SKM-1 (cell line): Measurements from ENCODE around the gene NT5DC2.
A peak's percentile ranks its signal among the peaks of the same experiment; 100 is the strongest.
"Not testable (repeated sequence)": the region's sequence is repeated elsewhere in the genome, so short reads cannot be mapped to it uniquely, and the experiment has no call there.

Experiments
- DNase-seq: peaks from one replicate; lab custom pipeline; 2025; ENCODE audit not compliant: unreplicated experiment; lab: John Stamatoyannopoulos, UW

The NT5DC2 gene

GRCh38 chr3:52537726-52538421, 4.2 kb upstream of the NT5DC2 start:
- DNase-seq, result no peak

DNA sequence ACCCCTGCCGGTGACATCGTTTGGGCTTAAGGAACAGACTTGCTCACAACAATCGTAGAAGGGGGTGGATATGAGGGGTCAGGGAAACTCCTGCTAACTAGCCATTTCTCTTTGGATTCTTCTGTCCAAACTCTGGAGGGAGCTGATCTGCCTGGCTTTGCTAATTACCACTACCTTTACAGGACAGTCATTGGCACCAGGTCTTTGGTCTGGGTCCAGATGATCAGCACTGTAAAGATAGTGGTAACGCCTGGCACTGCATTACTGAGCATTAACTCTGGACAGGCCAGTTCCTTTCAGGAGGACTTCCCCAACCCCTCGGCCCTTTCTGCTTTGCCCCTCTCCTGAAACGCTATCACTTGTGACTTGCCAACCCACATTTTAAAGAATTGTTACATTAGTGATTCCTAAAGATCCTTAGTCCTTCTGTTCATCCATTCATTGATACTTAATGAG, 3.5 kb upstream of the NT5DC2 start:
- no peak for DNase-seq

DNA sequence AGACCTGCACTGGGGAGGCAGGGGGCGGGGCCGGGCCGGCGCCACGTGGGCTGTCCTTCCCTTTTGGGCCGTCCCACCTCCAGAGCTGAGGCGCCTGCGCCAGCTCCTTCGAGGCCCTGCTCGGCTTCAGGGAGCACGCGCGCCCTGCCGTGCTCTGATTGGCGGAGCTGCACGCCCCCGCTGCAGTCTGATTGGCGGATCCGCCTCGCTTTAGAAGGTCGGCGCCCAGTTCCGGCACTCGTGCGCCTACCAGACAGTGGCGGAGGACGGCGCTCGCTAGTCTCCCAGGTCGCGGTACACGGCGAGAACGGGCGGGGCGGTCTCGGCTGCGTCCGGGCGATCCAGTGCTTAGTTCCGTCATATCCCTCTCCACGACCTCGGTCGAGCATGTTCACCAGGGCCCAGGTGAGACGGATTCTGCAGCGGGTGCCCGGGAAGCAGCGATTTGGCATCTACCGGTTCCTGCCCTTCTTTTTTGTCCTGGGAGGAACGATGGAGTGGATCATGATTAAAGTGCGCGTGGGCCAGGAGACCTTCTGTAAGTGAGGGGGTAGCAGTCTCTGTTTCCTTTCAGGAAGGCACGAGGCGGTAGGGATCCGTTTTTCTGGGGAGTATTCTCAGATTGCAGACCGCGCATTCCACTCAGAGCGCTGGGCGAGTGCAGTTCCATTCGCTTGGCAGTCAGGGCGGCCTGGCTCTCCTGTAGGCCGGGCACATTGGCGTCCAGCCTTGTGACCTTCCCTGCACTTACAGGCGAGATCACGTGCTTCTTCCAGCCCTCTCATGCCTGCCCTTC, 2.9 kb upstream of the NT5DC2 start, which contains the start of gene UQCC5:
Gene UQCC5 (plus strand): TSS at position 237 of the 796 bp plus-strand sequence. CDS start 151 bp downstream, at position 388.
- peak; percentile 91 for DNase-seq

DNA sequence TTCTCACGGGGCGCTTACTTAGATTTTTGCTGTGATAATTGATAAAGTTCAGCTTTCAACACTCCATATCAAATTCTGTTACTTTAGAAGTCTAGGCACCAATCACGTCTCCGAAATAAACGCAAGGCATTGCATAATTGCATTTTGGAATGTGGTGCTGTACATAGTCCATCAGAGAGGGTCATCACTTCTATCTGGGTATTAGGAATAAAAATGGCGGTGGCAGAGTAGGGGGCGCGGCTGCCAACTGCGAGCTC, 2.4 kb upstream of the NT5DC2 start:
- no peak for DNase-seq

- no peak for DNase-seq
These were observed 1.9 kb upstream of the NT5DC2 start for GRCh38 chr3:52535411-52536111.

GRCh38 chr3:52534281-52535183, 875 bp upstream of the NT5DC2 start:
- DNase-seq, result no peak

DNA sequence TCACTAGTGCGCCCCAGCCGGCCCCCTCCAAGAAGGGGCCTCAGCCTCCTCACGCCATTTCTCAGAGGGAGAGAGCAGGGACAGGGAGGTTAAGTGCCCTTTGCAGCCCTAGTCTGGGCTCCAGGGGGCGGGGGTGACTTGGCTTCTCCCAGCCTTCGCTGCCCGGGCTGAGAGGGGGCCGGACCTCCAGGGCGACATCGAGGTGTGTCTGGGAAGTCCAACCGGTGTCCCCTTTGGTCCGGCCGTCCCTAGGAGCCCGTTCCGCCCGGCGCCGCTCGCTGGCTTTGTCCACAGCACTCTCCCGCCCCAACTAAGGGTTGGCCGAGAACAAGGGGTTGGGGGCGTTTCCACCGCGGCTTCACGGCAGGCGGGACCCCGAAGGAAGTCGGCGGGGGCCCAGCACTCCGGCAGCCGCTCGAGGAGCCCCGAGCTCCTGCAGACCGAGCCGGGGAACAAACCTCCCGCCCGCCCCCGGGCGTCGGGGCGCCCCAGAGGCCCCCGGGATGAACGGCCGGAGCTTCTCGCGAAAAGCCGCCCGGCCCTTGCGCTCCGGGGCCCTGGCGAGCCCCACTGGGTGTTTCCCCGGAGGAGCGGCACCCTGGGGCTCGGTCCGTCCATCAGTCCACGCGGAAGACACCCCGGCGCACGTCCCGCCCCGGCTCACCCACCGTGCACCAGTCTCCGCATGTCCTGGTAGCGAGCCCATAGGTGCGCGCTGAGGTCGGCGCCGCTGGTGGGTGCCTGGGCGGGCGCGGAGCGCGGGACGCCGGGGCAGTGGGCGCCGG, 627 bp downstream of the NT5DC2 start:
- no peak for DNase-seq

- no peak for DNase-seq
These were observed 1.2 kb downstream of the NT5DC2 start for GRCh38 chr3:52532517-52532837.

DNA sequence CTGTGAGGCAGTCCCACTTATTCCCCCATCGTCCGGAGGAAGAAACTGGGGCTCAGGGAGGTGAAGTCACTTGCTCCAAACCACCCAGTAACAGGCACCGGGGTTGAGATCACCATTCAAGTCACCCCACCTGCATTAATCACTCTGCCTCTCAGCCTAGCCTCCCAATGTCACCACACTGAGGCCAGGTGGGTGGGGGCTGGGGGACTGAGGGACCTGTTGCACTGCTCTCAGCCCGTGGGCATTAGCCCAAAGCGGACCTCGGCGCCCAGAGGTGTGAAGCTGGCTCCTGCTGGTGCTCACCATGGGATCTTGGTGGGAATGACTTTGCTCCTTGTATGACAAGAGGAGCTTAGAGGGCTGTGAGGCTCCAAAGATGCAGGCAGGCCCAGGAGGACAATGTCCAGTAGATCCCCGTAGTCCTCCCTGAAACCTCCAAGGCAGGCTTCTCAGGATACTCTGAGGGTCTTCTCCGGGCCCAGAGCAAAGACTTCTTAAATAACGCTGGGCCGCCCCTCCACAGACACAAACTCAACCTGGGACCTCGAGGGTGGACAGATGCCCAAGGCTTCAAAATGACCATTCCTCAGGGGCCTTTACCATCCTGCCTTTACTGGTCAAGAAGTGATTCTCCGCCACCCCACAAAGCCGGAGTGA, 1.7 kb downstream of the NT5DC2 start:
- no peak for DNase-seq

GRCh38 chr3:52530918-52531826, 2.5 kb downstream of the NT5DC2 start:
- no peak for DNase-seq

DNA sequence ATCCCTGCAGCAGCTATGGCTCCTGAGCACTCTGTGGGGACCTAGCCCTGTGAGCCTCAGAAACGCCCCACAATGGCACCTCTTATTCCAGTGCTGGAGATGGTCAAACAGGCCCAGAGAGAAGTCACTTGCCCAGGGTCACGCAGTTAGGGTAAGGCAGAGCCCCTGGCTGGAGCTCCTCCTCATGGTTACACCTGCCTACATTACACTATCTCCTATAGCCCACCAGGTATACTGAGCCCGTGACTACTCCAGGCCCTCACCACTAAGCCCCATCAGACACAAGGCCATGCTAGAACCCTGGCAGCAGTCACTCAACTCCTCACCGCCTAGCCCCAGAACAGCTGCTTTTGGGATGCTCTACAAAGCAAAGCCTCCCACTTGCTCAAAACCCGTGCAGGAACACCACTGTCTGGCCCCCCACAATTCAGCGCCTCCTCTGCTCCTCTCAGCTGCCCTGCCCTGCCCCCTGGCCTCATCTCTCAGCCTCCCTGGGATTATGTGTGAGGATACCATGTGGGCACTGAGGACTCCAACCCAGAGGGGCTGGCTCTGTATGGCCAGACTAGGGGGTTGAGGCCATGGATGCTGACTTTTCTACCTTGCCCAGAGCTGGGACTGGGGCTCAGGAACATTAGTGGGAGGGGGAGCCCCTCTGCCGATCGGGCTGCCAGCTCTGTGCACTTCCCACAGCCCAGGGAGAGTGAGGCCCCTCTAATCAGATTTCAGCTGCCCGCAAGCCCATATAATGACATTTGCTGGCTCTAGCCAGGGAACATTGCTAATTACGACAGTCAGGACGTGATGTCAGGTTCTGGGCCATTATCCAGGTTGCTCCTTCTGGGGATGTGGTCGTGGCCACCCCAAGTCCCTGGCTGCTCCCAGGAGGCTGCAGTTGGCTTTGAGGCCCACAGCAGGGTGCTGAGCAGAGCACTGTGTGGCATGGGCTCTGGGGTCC, 4.0 kb downstream of the NT5DC2 start:
- DNase-seq, result no peak

GRCh38 chr3:52528586-52529375, 4.9 kb downstream of the NT5DC2 start:
- DNase-seq, result no peak

GRCh38 chr3:52527732-52528585, 5.7 kb downstream of the NT5DC2 start:
- DNase-seq, result no peak

- no peak for DNase-seq
These were observed 6.5 kb downstream of the NT5DC2 start for GRCh38 chr3:52527039-52527731.

DNA sequence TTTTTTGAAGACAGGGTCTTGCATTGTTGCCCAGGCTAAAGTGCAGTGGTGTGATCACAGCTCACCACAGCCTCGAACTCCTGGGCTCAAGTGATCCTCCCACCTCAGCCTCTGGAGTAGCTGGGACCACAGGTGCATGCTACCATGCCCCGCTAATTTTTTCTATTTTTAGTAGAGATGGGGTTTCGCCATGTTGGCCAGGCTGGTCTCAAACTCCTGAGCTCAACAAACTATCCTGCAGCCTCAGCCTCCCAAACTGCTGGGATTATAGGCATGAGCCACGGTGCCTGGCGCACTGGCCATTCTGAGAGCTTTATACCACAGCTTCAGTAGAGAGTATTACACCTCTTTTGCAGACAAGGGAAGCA, 7.0 kb downstream of the NT5DC2 start:
- DNase-seq, result not testable (repeated sequence)
